GM06990 (cell line): ENCODE results near the gene INIP.

Experiments
- DNase-seq: peaks from one replicate; pipeline ENCODE4 v3.0.0-alpha.2; 2011; ENCODE audit not compliant: insufficient read length; ENCODE audit errors: extremely low read depth
- H3K27me3 ChIP-seq: replicated peaks from 2 replicates; pipeline ENCODE4 v1.6.0; 2011; ENCODE audit warnings: low read length; ENCODE audit not compliant: control insufficient read depth, insufficient read depth
- H3K36me3 ChIP-seq: 2 replicates; pipeline ENCODE4 v1.5.1; 2011; ENCODE audit warnings: low read length; ENCODE audit not compliant: control insufficient read depth, insufficient read depth
- H3K4me3 ChIP-seq: replicated peaks from 2 replicates; pipeline ENCODE4 v1.5.1; 2011; ENCODE audit warnings: low read depth, mild to moderate bottlenecking, control low read depth, low read length
- CTCF ChIP-seq: IDR thresholded peaks from 2 replicates; pipeline ENCODE4 v1.5.1; 2011; ENCODE audit warnings: low read length, control low read depth, mild to moderate bottlenecking, inconsistent platforms; ENCODE audit not compliant: insufficient read depth, poor library complexity, severe bottlenecking

The INIP gene

GRCh38 chr9:112655668-112656067 lies 62.2 kb downstream of the INIP start:
- TF ChIP-seq CTCF, result no peak
- Histone ChIP-seq H3K27me3 (no peaks in the 10 kb centered on the region), H3K36me3 (no peaks in the 10 kb centered on the region), H3K4me3 (no peak overlapping the region)
- DNase-seq, result no peak

GRCh38 chr9:112654282-112654681 lies 63.6 kb downstream of the INIP start:
- Histone ChIP-seq H3K27me3 (no peaks in the 10 kb centered on the region), H3K36me3 (no peaks in the 10 kb centered on the region), H3K4me3 (no peak overlapping the region)
- no peak for TF ChIP-seq CTCF
- DNase-seq, result no peak

GRCh38 chr9:112648624-112649023 lies 69.3 kb downstream of the INIP start:
- TF ChIP-seq CTCF, result no peak
- DNase-seq, result no peak
- Histone ChIP-seq H3K36me3 (no peaks in the 10 kb centered on the region; the same call in 1 of the 2 replicates), H3K4me3 (no peak overlapping the region), H3K27me3 (no peaks in the 10 kb centered on the region)

- Histone ChIP-seq H3K4me3 (no peak overlapping the region), H3K27me3 (no peaks in the 10 kb centered on the region), H3K36me3 (no peaks in the 10 kb centered on the region; the same call in 1 of the 2 replicates)
- no peak for DNase-seq
- no peak for TF ChIP-seq CTCF
These were observed 70.3 kb downstream of the INIP start for GRCh38 chr9:112647596-112647995.

- H3K4me3 ChIP-seq, result no peak overlapping the region
- no peak for TF ChIP-seq CTCF
- no peaks in the 10 kb centered on the region for H3K36me3 ChIP-seq
- no peak for DNase-seq
- no peaks in the 10 kb centered on the region for H3K27me3 ChIP-seq
These were observed 75.8 kb downstream of the INIP start for GRCh38 chr9:112642126-112642525.

DNA sequence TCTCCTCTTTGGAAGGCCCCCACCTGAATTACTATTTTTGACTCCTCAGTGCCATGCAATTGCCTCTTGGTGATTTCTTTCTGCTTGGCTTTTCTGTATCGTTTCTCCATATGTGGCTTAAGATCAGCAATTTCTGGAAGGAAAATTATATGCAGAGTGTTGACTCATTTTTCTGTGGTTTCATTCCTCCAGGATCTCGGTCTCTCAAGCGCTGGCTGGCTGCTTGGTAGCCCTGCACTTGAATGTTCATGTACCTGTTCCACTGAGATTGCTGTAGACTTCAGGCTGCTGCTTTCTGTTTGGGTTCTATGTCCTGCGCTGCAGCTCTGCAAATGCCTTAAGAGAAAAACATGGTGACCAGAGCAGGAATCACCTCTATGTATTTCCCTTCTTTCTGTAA lies 77.6 kb downstream of the INIP start:
- no peak for TF ChIP-seq CTCF
- Histone ChIP-seq H3K27me3 (no peaks in the 10 kb centered on the region), H3K4me3 (no peak overlapping the region), H3K36me3 (no peaks in the 10 kb centered on the region)
- DNase-seq, result no peak
